Activated T-helper 2 cell treated with anti-CD3 and anti-CD28 coated beads, Interferon-gamma antibody, Interleukin-2, Interleukin-4, amounts not matched to agents 10 μg/mL and 5 μg/mL and 100 μg/mL, durations not matched to agents 14 hours and 24 hours and 36 hours (primary cell): ENCODE results near the gene XRCC3. TPM values are rescaled to one million over a fixed set of nuclear protein-coding genes. Genes with fewer than 3 reads are reported as not detected.

ENCODE experiments used
- DNase-seq: peaks from one replicate; pipeline ENCODE4 v3.0.0; 2021; ENCODE audit warnings: low spot score
- H3K27ac Mint-ChIP-seq: one replicate; pipeline ENCODE4 v1.8.0; 2021; ENCODE audit warnings: mixed read lengths
- H3K27me3 Mint-ChIP-seq: one replicate; pipeline ENCODE4 v1.8.0; 2021; ENCODE audit warnings: low read depth, mixed read lengths
- H3K36me3 Mint-ChIP-seq: one replicate; pipeline ENCODE4 v1.8.0; 2021; ENCODE audit warnings: low read depth, mixed read lengths
- H3K4me1 Mint-ChIP-seq: one replicate; pipeline ENCODE4 v1.8.0; 2021; ENCODE audit warnings: low read depth, mixed read lengths
- H3K4me3 Mint-ChIP-seq: one replicate; pipeline ENCODE4 v1.8.0; 2021; ENCODE audit warnings: low read depth, mild to moderate bottlenecking, moderate library complexity, mixed read lengths
- H3K9me3 Mint-ChIP-seq: one replicate; pipeline ENCODE4 v1.8.0; 2021; ENCODE audit warnings: mixed read lengths
- intact Hi-C: fragments of 100-400 bp; cut with micrococcal nuclease; formaldehyde crosslinking; loops from one replicate; pipeline ENCODE4 v1.15.1; 2023
- total RNA-seq: library from RNA; stranded (reverse); gene quantifications from 2 replicates; pipeline ENCODE4 v1.2.3, GENCODE V29; 2022

XRCC3 gene
- total RNA-seq, 1 donor from 2014 or later = 52.9 TPM

DNA sequence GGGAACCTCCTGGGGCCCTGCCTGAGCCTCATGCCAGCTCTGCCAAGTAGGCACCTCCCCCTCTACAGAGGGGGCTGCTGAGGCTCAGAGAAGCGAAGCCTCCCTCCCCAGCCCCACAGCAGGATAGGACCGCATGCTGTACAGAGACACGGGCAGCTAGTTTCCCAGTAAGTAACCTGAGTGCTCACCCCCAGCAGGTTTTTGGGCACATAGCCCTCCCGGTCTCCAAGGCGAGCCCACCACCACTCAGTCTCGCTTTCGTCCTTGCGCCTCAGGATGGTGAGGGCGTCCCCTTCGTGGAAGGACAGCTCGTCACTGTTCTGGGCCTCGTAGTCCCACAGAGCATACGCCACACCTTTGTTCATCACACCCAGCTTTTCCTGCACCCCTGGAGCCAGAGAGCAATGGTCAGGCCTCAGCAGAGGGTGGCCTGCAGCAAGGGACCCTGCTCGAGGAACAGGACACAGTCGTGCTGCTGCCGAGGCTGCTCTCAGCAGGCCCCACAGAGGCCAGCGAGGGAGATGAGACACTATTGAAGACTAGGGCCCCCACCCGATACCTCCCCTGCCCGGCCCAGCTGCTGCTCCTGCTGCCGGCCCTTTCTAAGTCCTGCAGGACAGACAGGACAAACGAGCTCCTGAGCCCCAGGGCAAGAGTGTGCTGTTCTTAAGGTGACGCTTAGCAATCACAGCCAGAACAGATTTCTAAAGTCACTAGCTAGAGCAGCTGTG lies 20.7 kb upstream of the XRCC3 start:
- Mint-ChIP-seq H3K27me3 (no peaks in the 10 kb centered on the region), H3K27ac (no peak overlapping the region), H3K4me1 (no peaks in the 10 kb centered on the region), H3K9me3 (no peaks in the 10 kb centered on the region), H3K4me3 (no peak overlapping the region), H3K36me3 (peaks cover 4% of the 10 kb centered on the region)
- no peak for DNase-seq
- intact Hi-C loops = no loop called here

GRCh38 chr14:103735439-103735814 lies 20.2 kb upstream of the XRCC3 start:
- Mint-ChIP-seq H3K4me1 (no peaks in the 10 kb centered on the region), H3K27me3 (no peaks in the 10 kb centered on the region), H3K27ac (no peak overlapping the region), H3K9me3 (no peaks in the 10 kb centered on the region), H3K36me3 (peaks cover 4% of the 10 kb centered on the region), H3K4me3 (no peak overlapping the region)
- DNase-seq = no peak
- intact Hi-C loops = no loop called here

GRCh38 chr14:103735022-103735421 lies 19.8 kb upstream of the XRCC3 start:
- Mint-ChIP-seq H3K27me3 (no peaks in the 10 kb centered on the region), H3K4me1 (no peaks in the 10 kb centered on the region), H3K36me3 (peaks cover 4% of the 10 kb centered on the region), H3K4me3 (no peak overlapping the region), H3K27ac (no peak overlapping the region), H3K9me3 (no peaks in the 10 kb centered on the region)
- no peak for DNase-seq
- intact Hi-C loops = no loop called here

- H3K36me3 Mint-ChIP-seq = peaks cover 10% of the 10 kb centered on the region
- H3K9me3 Mint-ChIP-seq = no peaks in the 10 kb centered on the region
- no peak for DNase-seq
- H3K4me1 Mint-ChIP-seq = no peaks in the 10 kb centered on the region
- H3K4me3 Mint-ChIP-seq = no peak overlapping the region
- no peak overlapping the region for H3K27ac Mint-ChIP-seq
- intact Hi-C loops = no loop called here
- no peaks in the 10 kb centered on the region for H3K27me3 Mint-ChIP-seq
These were observed 19.0 kb upstream of the XRCC3 start for GRCh38 chr14:103734081-103734888.

- no peak for DNase-seq
- intact Hi-C loops = no loop called here
- Mint-ChIP-seq H3K36me3 (peaks cover 16% of the 10 kb centered on the region), H3K4me1 (no peaks in the 10 kb centered on the region), H3K9me3 (no peaks in the 10 kb centered on the region), H3K27me3 (no peaks in the 10 kb centered on the region), H3K4me3 (no peak overlapping the region), H3K27ac (no peak overlapping the region)
These were observed 18.4 kb upstream of the XRCC3 start for GRCh38 chr14:103733651-103734050.

- Mint-ChIP-seq H3K27me3 (no peaks in the 10 kb centered on the region), H3K9me3 (no peaks in the 10 kb centered on the region), H3K4me3 (no peak overlapping the region), H3K4me1 (no peaks in the 10 kb centered on the region), H3K36me3 (peaks cover 19% of the 10 kb centered on the region), H3K27ac (no peak overlapping the region)
- DNase-seq = no peak
- intact Hi-C loops = no loop called here
These were observed 17.8 kb upstream of the XRCC3 start for GRCh38 chr14:103732868-103733620.

DNA sequence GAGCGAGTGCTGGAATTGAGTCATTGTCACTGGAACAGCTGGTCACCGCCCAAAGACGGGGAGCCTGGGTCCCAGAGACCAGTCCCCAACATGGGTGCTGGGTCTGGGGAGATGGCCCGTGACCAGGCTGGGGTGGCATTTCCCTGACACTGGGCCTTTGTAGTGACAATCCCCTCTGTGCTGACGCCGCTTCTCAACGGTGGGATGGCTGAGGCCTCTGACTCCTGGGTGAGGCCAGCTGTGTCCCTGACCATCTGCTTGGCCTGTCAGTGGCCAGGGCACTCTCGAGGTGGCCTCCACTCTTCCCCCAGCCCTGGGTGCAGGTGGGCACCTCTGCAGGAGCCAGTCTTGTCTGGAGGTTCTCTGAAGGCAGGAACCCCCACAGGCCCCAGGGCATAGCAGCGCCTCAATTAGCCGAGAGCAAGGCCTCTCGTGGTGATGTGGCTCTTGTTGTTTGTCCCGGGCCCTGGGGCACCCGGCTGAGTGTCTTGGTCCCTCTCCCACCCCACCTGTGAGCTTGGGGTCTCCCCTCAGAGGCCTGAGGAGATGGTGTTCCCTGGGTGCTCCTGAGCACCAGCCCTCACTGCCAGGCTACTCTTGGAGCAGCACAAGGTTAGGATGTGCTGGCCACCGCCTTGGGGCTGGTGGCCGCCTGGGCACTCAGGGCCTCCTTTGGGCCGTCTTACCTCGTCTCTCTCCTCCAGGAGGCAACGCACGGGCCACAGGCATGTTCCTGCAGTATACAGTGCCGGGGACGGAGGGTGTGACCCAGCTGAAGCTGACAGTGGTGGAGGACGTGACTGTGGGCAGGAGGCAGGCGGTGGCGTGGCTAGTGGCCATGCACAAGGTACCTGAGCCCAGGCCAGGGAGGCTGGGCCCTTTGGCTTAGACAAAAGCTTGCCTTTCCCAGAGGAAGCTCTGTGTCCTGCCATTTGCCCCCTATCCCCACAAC lies 16.9 kb upstream of the XRCC3 start:
- no peaks in the 10 kb centered on the region for H3K9me3 Mint-ChIP-seq
- H3K4me3 Mint-ChIP-seq = no peak overlapping the region
- no peak for DNase-seq
- intact Hi-C loops = no loop called here
- no peak overlapping the region for H3K27ac Mint-ChIP-seq
- H3K36me3 Mint-ChIP-seq = peaks cover 19% of the 10 kb centered on the region
- no peaks in the 10 kb centered on the region for H3K4me1 Mint-ChIP-seq
- H3K27me3 Mint-ChIP-seq = no peaks in the 10 kb centered on the region

DNA sequence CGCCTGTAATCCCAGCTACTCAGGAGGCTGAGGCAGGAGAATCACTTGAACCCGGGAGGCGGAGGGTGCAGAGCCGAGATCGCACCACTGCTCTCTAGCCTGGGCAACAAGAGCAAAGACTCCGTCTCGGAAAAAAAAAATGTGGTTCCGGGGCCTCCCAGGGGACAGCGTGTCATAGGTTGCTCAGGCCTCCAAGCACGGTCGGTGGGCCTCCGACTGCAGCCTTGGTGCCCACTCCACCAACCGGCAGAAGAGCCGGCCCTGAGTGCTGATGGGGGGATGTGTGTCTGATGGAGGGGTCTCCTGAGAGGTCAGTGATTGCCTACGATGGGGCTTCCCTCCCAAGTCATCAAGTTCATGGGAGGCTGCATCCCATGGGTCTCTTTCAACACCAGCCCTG lies 16.2 kb upstream of the XRCC3 start:
- Mint-ChIP-seq H3K36me3 (peaks cover 19% of the 10 kb centered on the region), H3K27me3 (no peaks in the 10 kb centered on the region), H3K27ac (no peak overlapping the region), H3K4me1 (no peaks in the 10 kb centered on the region), H3K9me3 (no peaks in the 10 kb centered on the region), H3K4me3 (no peak overlapping the region)
- intact Hi-C loops = no loop called here
- no peak for DNase-seq

- H3K27ac Mint-ChIP-seq = no peak overlapping the region
- peaks cover 19% of the 10 kb centered on the region for H3K36me3 Mint-ChIP-seq
- no peaks in the 10 kb centered on the region for H3K4me1 Mint-ChIP-seq
- H3K4me3 Mint-ChIP-seq = no peak overlapping the region
- intact Hi-C loops = no loop called here
- no peak for DNase-seq
- no peaks in the 10 kb centered on the region for H3K27me3 Mint-ChIP-seq
- H3K9me3 Mint-ChIP-seq = no peaks in the 10 kb centered on the region
These were observed 15.3 kb upstream of the XRCC3 start for GRCh38 chr14:103730490-103731035.

DNA sequence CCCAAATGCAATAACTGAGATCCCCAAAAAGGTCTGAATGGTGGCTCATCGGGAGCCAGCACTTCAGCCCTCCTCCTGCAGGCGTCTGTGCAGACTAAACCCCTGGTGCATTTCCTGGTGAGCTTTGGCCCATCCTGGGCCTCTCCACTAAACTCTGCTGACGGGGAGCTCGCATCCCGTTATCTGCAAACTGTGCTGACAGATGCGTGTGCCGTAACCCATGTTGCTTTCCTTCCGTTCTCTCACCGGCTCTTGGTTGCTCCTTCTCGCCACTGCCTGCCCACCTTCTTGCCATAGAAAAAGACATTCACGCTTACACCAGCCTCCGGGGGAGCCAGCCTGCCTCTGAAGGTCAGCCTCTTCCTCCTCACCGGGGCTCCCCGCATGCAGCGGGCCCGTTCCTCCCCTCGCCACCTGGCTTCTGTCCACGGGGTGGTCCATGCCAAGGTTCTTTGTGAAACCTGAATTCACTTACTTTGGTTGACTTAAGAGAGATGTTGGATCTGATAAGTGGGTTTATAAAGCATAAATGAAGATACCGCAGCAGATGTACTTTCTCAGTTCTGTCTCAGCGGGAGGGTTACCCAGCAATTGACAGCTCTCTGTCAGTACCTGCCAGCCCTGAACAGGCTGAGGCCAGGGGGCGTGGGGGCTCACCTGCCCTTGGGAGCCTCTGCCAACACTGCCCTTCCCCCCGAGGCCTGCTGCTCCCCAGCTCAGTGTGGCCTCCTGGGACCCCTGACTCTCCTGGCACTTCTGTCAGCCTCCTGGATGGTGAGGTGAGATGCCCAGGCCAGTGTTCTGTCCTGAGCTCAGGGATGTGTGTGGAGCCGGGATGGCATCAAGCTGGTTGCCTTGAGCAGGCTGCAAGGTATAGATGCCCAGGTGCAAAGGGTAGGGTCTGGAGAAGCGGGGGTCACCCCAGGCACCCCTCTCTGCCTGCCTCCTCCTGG lies 14.5 kb upstream of the XRCC3 start:
- Mint-ChIP-seq H3K4me3 (no peak overlapping the region), H3K4me1 (no peaks in the 10 kb centered on the region), H3K27ac (no peak overlapping the region), H3K9me3 (no peaks in the 10 kb centered on the region), H3K36me3 (peaks cover 19% of the 10 kb centered on the region), H3K27me3 (no peaks in the 10 kb centered on the region)
- intact Hi-C loops = no loop called here
- no peak for DNase-seq

- intact Hi-C loops = no loop called here
- DNase-seq = no peak
- Mint-ChIP-seq H3K4me1 (no peaks in the 10 kb centered on the region), H3K27me3 (no peaks in the 10 kb centered on the region), H3K9me3 (no peaks in the 10 kb centered on the region), H3K4me3 (no peak overlapping the region), H3K36me3 (peaks cover 19% of the 10 kb centered on the region), H3K27ac (no peak overlapping the region)
These were observed 13.5 kb upstream of the XRCC3 start for GRCh38 chr14:103728721-103729120.
